Caco-2 (cell line): ENCODE data around the gene GLIS1. TPM values are rescaled to one million over a fixed set of nuclear protein-coding genes. Genes with fewer than 3 reads are reported as not detected.

Experiments
- BruUV-seq: library from RNA; stranded (reverse); fragments of 400-500 nt; replicated peaks from 2 replicates; lab custom pipeline; 2021; lab: Mats Ljungman, UMichigan
- CTCF ChIA-PET: fragments of 300-600 bp; sonication (Branson Sonifier 250); formaldehyde crosslinking; loops from one replicate; lab custom pipeline; 2022; ENCODE audit warnings: antibody characterized with exemption; lab: Charles Lee
- POLR2A ChIA-PET: fragments of 300-600 bp; sonication (Branson Sonifier 250); formaldehyde crosslinking; loops from one replicate; lab custom pipeline; 2022; ENCODE audit warnings: antibody characterized with exemption; lab: Charles Lee
- DNase-seq, 2 experiments: peaks; one replicate each; pipeline versions ENCODE4 v3.0.0 to v3.0.0-alpha.2; 2020 to 2022
- H3K27me3 ChIP-seq: replicated peaks from 2 replicates; pipeline ENCODE4 v1.6.0; 2011; ENCODE audit warnings: low read length; ENCODE audit not compliant: control insufficient read depth, insufficient read depth
- H3K36me3 ChIP-seq: 2 replicates; pipeline ENCODE4 v1.5.1; 2011; ENCODE audit warnings: low read length; ENCODE audit not compliant: control insufficient read depth, insufficient read depth
- H3K4me1 ChIP-seq: fragments of 250-450 bp; sonication (Bioruptor Pico); 2 replicates; pipeline ENCODE4 v1.5.1; 2020; ENCODE audit warnings: mild to moderate bottlenecking
- H3K4me3 ChIP-seq: 2 replicates; pipeline ENCODE4 v1.5.1; 2011; ENCODE audit warnings: low read depth, mild to moderate bottlenecking, control low read depth, low read length
- H3K9me3 ChIP-seq: fragments of 250-450 bp; sonication (Bioruptor Pico); 2 replicates; pipeline ENCODE4 v1.5.1; 2020; ENCODE audit warnings: mild to moderate bottlenecking, moderate library complexity
- H3K27ac Mint-ChIP-seq: one replicate; pipeline ENCODE4 v1.8.0; 2022; ENCODE audit warnings: mixed read lengths; ENCODE audit not compliant: unreplicated experiment
- H3K27me3 Mint-ChIP-seq: one replicate; pipeline ENCODE4 v1.8.0; 2022; ENCODE audit warnings: mixed read lengths; ENCODE audit not compliant: insufficient read depth, unreplicated experiment
- H3K36me3 Mint-ChIP-seq: one replicate; pipeline ENCODE4 v1.8.0; 2022; ENCODE audit warnings: mild to moderate bottlenecking, mixed read lengths; ENCODE audit not compliant: insufficient read depth, unreplicated experiment
- H3K4me1 Mint-ChIP-seq: one replicate; pipeline ENCODE4 v1.8.0; 2022; ENCODE audit warnings: low read depth, mixed read lengths; ENCODE audit not compliant: unreplicated experiment
- H3K4me3 Mint-ChIP-seq: one replicate; pipeline ENCODE4 v1.8.0; 2022; ENCODE audit warnings: mild to moderate bottlenecking, moderate library complexity, mixed read lengths; ENCODE audit not compliant: unreplicated experiment
- H3K9me3 Mint-ChIP-seq: one replicate; pipeline ENCODE4 v1.8.0; 2022; ENCODE audit warnings: mixed read lengths; ENCODE audit not compliant: unreplicated experiment
- intact Hi-C: fragments of 100-400 bp; cut with micrococcal nuclease; formaldehyde crosslinking; loops from one replicate; pipeline ENCODE4 v1.10.0; 2022; ENCODE audit not compliant: unreplicated experiment
- total RNA-seq: library from RNA; stranded (reverse); gene quantifications from 2 replicates; pipeline ENCODE4 v1.2.3, GENCODE V29; 2022
- TF ChIP-seq, protein P1 (sequence below), 2 experiments: fragments of 200-600 bp in 1 of 2; IDR thresholded peaks; 1 replicate in 1 of 2; 2 replicates in 1 of 2; pipeline versions ENCODE4 v1.5.1 to v1.8.0; 2011 to 2022; ENCODE audit warnings: antibody characterized with exemption in 1 of 2, control low read depth in 1 of 2, inconsistent platforms in 1 of 2, low read depth in 1 of 2, low read length in 1 of 2, mild to moderate bottlenecking in 1 of 2, moderate library complexity in 1 of 2; ENCODE audit not compliant: insufficient read depth in 1 of 2, severe bottlenecking in 1 of 2, unreplicated experiment in 1 of 2

The GLIS1 gene
- total RNA-seq, 1 experiment from 2014 or later = not detected

DNA sequence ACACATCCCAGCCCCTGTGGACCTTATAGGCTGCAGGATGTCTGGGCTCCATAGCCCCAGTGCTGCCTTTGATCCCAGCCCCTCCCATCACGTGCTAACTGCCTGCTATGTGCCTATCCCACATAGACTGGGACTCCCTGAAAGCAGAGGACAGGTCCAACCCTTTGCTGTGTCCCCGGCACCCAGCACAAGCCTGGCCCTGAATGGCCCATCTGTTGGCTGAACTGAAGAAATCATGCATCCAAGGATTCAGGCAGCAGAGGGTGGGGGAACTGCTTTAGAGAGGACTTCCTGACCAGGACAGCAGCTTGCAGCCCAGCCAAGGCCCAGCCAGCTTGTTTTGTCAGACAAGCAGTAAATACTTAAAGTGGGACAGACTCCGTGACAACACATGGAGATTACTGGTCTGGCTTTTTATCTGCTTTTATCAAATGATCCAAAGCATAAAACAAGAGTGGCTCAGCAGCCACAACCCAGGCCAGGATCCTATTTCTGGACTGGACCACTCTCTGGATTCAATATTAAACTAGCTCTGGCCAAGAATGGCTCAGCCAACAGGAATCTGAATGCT is 69.3 kb downstream of the GLIS1 start:
- Mint-ChIP-seq H3K27me3 (peaks cover 11% of the 10 kb centered on the region), H3K4me3 (no peak overlapping the region), H3K27ac (no peak overlapping the region), H3K36me3 (no peaks in the 10 kb centered on the region), H3K4me1 (no peaks in the 10 kb centered on the region), H3K9me3 (no peaks in the 10 kb centered on the region)
- DNase-seq = no peak
- Histone ChIP-seq H3K27me3 (no peaks in the 10 kb centered on the region), H3K4me3 (no peak overlapping the region), H3K4me1 (no peaks in the 10 kb centered on the region), H3K36me3 (no peaks in the 10 kb centered on the region), H3K9me3 (no peaks in the 10 kb centered on the region)
- ChIA-PET CTCF (no interaction called here), POLR2A (no interaction called here)
- BruUV-seq = no TSS peak
- TF ChIP-seq, protein P1, sequence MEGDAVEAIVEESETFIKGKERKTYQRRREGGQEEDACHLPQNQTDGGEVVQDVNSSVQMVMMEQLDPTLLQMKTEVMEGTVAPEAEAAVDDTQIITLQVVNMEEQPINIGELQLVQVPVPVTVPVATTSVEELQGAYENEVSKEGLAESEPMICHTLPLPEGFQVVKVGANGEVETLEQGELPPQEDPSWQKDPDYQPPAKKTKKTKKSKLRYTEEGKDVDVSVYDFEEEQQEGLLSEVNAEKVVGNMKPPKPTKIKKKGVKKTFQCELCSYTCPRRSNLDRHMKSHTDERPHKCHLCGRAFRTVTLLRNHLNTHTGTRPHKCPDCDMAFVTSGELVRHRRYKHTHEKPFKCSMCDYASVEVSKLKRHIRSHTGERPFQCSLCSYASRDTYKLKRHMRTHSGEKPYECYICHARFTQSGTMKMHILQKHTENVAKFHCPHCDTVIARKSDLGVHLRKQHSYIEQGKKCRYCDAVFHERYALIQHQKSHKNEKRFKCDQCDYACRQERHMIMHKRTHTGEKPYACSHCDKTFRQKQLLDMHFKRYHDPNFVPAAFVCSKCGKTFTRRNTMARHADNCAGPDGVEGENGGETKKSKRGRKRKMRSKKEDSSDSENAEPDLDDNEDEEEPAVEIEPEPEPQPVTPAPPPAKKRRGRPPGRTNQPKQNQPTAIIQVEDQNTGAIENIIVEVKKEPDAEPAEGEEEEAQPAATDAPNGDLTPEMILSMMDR (IDR thresholded peaks at IDR 0.05; ENCODE audit: insufficient read depth in 1 of 2, low read depth in 1 of 2, low read length in 1 of 2, severe bottlenecking in 1 of 2, unreplicated experiment in 1 of 2) = no peak
- intact Hi-C loops = no loop called here

DNA sequence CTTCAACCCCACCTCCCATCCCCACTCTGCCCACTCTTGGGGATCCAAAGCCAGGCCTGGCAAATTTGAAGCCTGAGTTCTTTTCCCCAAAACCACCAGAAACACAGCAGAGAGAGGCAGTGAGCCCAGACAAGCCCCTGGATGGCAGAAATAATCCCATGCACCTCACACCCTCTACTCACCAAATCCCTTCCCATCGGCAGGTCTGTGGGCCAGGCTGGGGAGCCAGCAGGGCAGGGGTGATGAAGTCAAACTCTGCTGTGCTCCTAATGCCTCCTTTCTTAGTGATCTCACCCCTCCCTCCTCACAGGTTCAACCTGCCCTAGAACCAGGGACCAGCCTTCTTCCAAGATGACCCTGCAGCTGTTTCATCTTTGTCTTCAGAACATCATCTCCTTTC is 72.4 kb downstream of the GLIS1 start:
- POLR2A ChIA-PET = no interaction called here
- Mint-ChIP-seq H3K36me3 (no peaks in the 10 kb centered on the region), H3K4me1 (no peaks in the 10 kb centered on the region), H3K27me3 (peaks cover 11% of the 10 kb centered on the region), H3K9me3 (no peaks in the 10 kb centered on the region), H3K4me3 (no peak overlapping the region), H3K27ac (no peak overlapping the region)
- Histone ChIP-seq H3K36me3 (no peaks in the 10 kb centered on the region), H3K9me3 (no peaks in the 10 kb centered on the region), H3K4me1 (no peaks in the 10 kb centered on the region), H3K4me3 (no peak overlapping the region), H3K27me3 (no peaks in the 10 kb centered on the region)
- TF ChIP-seq, protein P1 (IDR thresholded peaks at IDR 0.05; ENCODE audit: insufficient read depth in 1 of 2, low read depth in 1 of 2, low read length in 1 of 2, severe bottlenecking in 1 of 2, unreplicated experiment in 1 of 2) = no peak
- intact Hi-C loops = no loop called here
- CTCF ChIA-PET = no interaction called here
- BruUV-seq = no TSS peak
- DNase-seq = no peak

DNA sequence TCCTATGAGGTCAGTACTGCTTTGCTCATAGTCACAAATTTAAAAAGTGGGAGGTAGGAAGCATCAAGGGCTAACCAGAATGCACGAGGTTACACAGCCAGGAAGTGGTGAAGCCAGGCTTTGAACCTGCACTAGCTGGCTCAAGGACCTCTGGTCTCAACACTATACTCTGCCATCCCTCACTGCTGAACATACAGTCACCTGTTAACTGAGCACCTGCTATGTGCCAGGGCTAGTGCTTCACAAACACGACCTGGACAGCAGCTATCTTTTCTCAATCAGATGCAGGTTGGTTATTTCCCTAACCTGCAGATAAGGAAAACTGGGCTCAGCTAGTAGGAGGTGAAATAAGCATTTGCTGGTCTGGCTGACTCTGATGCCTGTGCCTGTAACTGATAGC is 73.0 kb downstream of the GLIS1 start:
- ChIA-PET CTCF (interaction anchor here (1.4 kb wide), 1 partner anchor 15 kb away, joined by 4 read pairs; no protein-coding TSS in a partner anchor), POLR2A (no interaction called here)
- Mint-ChIP-seq H3K27me3 (peaks cover 11% of the 10 kb centered on the region), H3K9me3 (no peaks in the 10 kb centered on the region), H3K4me3 (no peak overlapping the region), H3K36me3 (no peaks in the 10 kb centered on the region), H3K27ac (no peak overlapping the region), H3K4me1 (no peaks in the 10 kb centered on the region)
- no TSS peak for BruUV-seq
- Histone ChIP-seq H3K36me3 (no peaks in the 10 kb centered on the region), H3K4me1 (no peaks in the 10 kb centered on the region), H3K9me3 (no peaks in the 10 kb centered on the region), H3K27me3 (no peaks in the 10 kb centered on the region), H3K4me3 (no peak overlapping the region)
- intact Hi-C loops = no loop called here
- DNase-seq = no peak
- TF ChIP-seq, protein P1 (IDR thresholded peaks at IDR 0.05; ENCODE audit: insufficient read depth in 1 of 2, low read depth in 1 of 2, low read length in 1 of 2, severe bottlenecking in 1 of 2, unreplicated experiment in 1 of 2) = no peak
